HepG2 (cell line): Measurements from ENCODE around the gene HS3ST5.

Experiments
- CHD2 ChIP-seq: IDR thresholded peaks from 2 replicates; pipeline ENCODE4 v1.6.1; 2011; ENCODE audit warnings: low read depth, low read length, improper control_type of control experiment
- FOXP1 ChIP-seq, 2 experiments: fragments of 450-650 bp in 1 of 2; IDR thresholded peaks; 2 replicates each; pipeline ENCODE4 v1.6.1; 2017 to 2018; ENCODE audit warnings: antibody characterized with exemption in 1 of 2
- MEIS2 ChIP-seq: sonication (generic); formaldehyde crosslinking; IDR thresholded peaks from 2 replicates; pipeline ENCODE4 v1.9.0; 2021; ENCODE audit warnings: mild to moderate bottlenecking, missing genetic modification reagents
- POLR2AphosphoS5 ChIP-seq: IDR thresholded peaks from 2 replicates; pipeline ENCODE4 v1.6.1; 2012; ENCODE audit warnings: low read depth, low read length
- TRIM24 ChIP-seq: sonication (generic); formaldehyde crosslinking; IDR thresholded peaks from 2 replicates; pipeline ENCODE4 v1.8.0; 2022; ENCODE audit warnings: mild to moderate bottlenecking, missing genetic modification reagents
- ZNF3 ChIP-seq: IDR thresholded peaks from 2 replicates; pipeline ENCODE4 v1.7.0; 2017; ENCODE audit warnings: inconsistent platforms
- TF ChIP-seq, protein P1 (sequence below): sonication (generic); formaldehyde crosslinking; IDR thresholded peaks from 2 replicates; pipeline ENCODE4 v1.5.0; 2020; ENCODE audit warnings: mild to moderate bottlenecking, missing genetic modification reagents, moderate library complexity
- TF ChIP-seq, protein P2 (sequence below): IDR thresholded peaks from 2 replicates; pipeline ENCODE4 v1.6.1; 2016; ENCODE audit warnings: low read depth, missing genetic modification reagents, missing compliant biosample characterization
- TF ChIP-seq, protein P3 (sequence below), 2 experiments: sonication (generic) in 1 of 2; formaldehyde crosslinking in 1 of 2; IDR thresholded peaks; 2 replicates each; pipeline versions ENCODE4 v1.5.1 to v1.6.1; 2011 to 2020; ENCODE audit warnings: borderline replicate concordance in 1 of 2, low read depth in 1 of 2, low read length in 1 of 2, mild to moderate bottlenecking in 1 of 2, missing genetic modification reagents in 1 of 2, moderate library complexity in 1 of 2

DNA sequence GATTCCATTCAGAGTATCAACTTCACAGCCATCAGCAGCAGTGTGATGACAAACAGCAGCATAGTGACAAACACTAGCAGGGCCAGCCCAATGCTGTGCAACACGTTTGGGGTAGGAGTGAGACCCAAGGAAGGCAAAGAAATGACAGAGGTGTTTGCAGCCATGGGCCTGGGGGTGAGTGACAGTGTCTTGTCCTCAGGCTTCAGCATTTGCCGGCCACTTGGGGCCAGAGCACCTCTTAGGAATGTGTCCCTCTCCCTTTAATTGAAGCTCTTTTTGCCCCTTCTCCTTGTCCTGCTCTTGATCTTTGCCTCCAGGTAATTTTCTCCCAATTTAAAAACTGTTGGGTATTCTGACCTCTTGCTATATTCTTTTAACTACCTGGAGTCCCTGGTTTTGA, 84.4 kb downstream of the HS3ST5 start:
- no peak for TF ChIP-seq FOXP1 (IDR thresholded peaks at IDR 0.05)
- TF ChIP-seq FOXP1 (CRISPR knock-in tag; IDR thresholded peaks at IDR 0.05), result no peak
- no peak for TF ChIP-seq ZNF3 (CRISPR knock-in tag)
- TF ChIP-seq, protein P1, sequence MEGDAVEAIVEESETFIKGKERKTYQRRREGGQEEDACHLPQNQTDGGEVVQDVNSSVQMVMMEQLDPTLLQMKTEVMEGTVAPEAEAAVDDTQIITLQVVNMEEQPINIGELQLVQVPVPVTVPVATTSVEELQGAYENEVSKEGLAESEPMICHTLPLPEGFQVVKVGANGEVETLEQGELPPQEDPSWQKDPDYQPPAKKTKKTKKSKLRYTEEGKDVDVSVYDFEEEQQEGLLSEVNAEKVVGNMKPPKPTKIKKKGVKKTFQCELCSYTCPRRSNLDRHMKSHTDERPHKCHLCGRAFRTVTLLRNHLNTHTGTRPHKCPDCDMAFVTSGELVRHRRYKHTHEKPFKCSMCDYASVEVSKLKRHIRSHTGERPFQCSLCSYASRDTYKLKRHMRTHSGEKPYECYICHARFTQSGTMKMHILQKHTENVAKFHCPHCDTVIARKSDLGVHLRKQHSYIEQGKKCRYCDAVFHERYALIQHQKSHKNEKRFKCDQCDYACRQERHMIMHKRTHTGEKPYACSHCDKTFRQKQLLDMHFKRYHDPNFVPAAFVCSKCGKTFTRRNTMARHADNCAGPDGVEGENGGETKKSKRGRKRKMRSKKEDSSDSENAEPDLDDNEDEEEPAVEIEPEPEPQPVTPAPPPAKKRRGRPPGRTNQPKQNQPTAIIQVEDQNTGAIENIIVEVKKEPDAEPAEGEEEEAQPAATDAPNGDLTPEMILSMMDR (CRISPR knock-in tag), result no peak
- no peak for TF ChIP-seq MEIS2 (CRISPR knock-in tag)
- TF ChIP-seq, protein P2, sequence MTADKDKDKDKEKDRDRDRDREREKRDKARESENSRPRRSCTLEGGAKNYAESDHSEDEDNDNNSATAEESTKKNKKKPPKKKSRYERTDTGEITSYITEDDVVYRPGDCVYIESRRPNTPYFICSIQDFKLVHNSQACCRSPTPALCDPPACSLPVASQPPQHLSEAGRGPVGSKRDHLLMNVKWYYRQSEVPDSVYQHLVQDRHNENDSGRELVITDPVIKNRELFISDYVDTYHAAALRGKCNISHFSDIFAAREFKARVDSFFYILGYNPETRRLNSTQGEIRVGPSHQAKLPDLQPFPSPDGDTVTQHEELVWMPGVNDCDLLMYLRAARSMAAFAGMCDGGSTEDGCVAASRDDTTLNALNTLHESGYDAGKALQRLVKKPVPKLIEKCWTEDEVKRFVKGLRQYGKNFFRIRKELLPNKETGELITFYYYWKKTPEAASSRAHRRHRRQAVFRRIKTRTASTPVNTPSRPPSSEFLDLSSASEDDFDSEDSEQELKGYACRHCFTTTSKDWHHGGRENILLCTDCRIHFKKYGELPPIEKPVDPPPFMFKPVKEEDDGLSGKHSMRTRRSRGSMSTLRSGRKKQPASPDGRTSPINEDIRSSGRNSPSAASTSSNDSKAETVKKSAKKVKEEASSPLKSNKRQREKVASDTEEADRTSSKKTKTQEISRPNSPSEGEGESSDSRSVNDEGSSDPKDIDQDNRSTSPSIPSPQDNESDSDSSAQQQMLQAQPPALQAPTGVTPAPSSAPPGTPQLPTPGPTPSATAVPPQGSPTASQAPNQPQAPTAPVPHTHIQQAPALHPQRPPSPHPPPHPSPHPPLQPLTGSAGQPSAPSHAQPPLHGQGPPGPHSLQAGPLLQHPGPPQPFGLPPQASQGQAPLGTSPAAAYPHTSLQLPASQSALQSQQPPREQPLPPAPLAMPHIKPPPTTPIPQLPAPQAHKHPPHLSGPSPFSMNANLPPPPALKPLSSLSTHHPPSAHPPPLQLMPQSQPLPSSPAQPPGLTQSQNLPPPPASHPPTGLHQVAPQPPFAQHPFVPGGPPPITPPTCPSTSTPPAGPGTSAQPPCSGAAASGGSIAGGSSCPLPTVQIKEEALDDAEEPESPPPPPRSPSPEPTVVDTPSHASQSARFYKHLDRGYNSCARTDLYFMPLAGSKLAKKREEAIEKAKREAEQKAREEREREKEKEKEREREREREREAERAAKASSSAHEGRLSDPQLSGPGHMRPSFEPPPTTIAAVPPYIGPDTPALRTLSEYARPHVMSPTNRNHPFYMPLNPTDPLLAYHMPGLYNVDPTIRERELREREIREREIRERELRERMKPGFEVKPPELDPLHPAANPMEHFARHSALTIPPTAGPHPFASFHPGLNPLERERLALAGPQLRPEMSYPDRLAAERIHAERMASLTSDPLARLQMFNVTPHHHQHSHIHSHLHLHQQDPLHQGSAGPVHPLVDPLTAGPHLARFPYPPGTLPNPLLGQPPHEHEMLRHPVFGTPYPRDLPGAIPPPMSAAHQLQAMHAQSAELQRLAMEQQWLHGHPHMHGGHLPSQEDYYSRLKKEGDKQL (CRISPR knock-in tag), result no peak
- no peak for TF ChIP-seq TRIM24
- TF ChIP-seq POLR2AphosphoS5, result no peak
- TF ChIP-seq, protein P3, sequence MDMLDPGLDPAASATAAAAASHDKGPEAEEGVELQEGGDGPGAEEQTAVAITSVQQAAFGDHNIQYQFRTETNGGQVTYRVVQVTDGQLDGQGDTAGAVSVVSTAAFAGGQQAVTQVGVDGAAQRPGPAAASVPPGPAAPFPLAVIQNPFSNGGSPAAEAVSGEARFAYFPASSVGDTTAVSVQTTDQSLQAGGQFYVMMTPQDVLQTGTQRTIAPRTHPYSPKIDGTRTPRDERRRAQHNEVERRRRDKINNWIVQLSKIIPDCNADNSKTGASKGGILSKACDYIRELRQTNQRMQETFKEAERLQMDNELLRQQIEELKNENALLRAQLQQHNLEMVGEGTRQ (IDR thresholded peaks at IDR 0.05; ENCODE audit: low read depth, low read length), result no peak
- TF ChIP-seq, protein P3 (CRISPR knock-in tag; IDR thresholded peaks at IDR 0.05; ENCODE audit: borderline replicate concordance), result no peak
- no peak for TF ChIP-seq CHD2
